ENCODE measurements around the gene PTPRD.

Gene PTPRD

GRCh38 chr9:9231946-9232345 lies 1380.9 kb downstream of the PTPRD start:
- no peak for DNase-seq

- no peak for DNase-seq
Measured at GRCh38 chr9:9229269-9229668, 1383.5 kb downstream of the PTPRD start.

- DNase-seq: no peak
Measured at GRCh38 chr9:9223175-9223574, 1389.6 kb downstream of the PTPRD start.

GRCh38 chr9:9222730-9223129 lies 1390.1 kb downstream of the PTPRD start:
- no peak for DNase-seq

- no peak for DNase-seq
Measured at GRCh38 chr9:9216934-9217333, 1395.9 kb downstream of the PTPRD start.

- DNase-seq: no peak
Measured at GRCh38 chr9:9215050-9215449, 1397.8 kb downstream of the PTPRD start.

- no peak for DNase-seq
Measured at GRCh38 chr9:9214066-9214465, 1398.7 kb downstream of the PTPRD start.

GRCh38 chr9:9212963-9213362 lies 1399.8 kb downstream of the PTPRD start:
- no peak for DNase-seq

GRCh38 chr9:9202276-9202675 lies 1410.5 kb downstream of the PTPRD start:
- DNase-seq: no peak

GRCh38 chr9:9186086-9186485 lies 1426.7 kb downstream of the PTPRD start:
- DNase-seq: no peak

- DNase-seq: no peak
Measured at GRCh38 chr9:9182431-9182830, 1430.4 kb downstream of the PTPRD start.

- no peak for DNase-seq
Measured at GRCh38 chr9:9177081-9177480, 1435.7 kb downstream of the PTPRD start.

- no peak for DNase-seq
Measured at GRCh38 chr9:9174358-9174757, 1438.4 kb downstream of the PTPRD start.

GRCh38 chr9:9173264-9173663 lies 1439.5 kb downstream of the PTPRD start:
- no peak for DNase-seq

GRCh38 chr9:9170439-9171134 lies 1442.2 kb downstream of the PTPRD start:
- no peak for DNase-seq

- no peak for DNase-seq
Measured at GRCh38 chr9:9142001-9142400, 1470.8 kb downstream of the PTPRD start.

- DNase-seq: no peak
Measured at GRCh38 chr9:9133526-9133925, 1479.3 kb downstream of the PTPRD start.

GRCh38 chr9:9124616-9125015 lies 1488.2 kb downstream of the PTPRD start:
- DNase-seq: no peak

GRCh38 chr9:9122230-9122875 lies 1490.4 kb downstream of the PTPRD start:
- no peak for DNase-seq

GRCh38 chr9:9117866-9118265 lies 1494.9 kb downstream of the PTPRD start:
- no peak for DNase-seq

- no peak for DNase-seq
Measured at GRCh38 chr9:9112001-9112720, 1500.6 kb downstream of the PTPRD start.

GRCh38 chr9:9108641-9109040 lies 1504.2 kb downstream of the PTPRD start:
- no peak for DNase-seq

- DNase-seq: no peak
Measured at GRCh38 chr9:9102295-9102694, 1510.5 kb downstream of the PTPRD start.

GRCh38 chr9:9100070-9100469 lies 1512.7 kb downstream of the PTPRD start:
- DNase-seq: no peak

Measured in activated gamma-delta T cell (primary cell).